IMR-90 (cell line): ENCODE data around the gene APPL2. TPM values are rescaled to one million over a fixed set of nuclear protein-coding genes. Genes with fewer than 3 reads are reported as not detected.

Source experiments
- ATAC-seq: fragments of 200-7000 bp; cut with Tn5 transposase; 2 replicates; pipeline ENCODE4 v1.9.1; 2020; ENCODE audit warnings: low read depth, mild to moderate bottlenecking, moderate library complexity
- BruUV-seq: library from RNA; stranded (reverse); fragments of 400-500 nt; replicated peaks from 2 replicates; lab custom pipeline; 2021; lab: Mats Ljungman, UMichigan
- CTCF ChIA-PET: fragments of 300-600 bp; formaldehyde crosslinking; extraction: SDS; loops from one replicate; lab custom pipeline; 2021; ENCODE audit warnings: antibody characterized with exemption; lab: Yijun Ruan, JAX
- POLR2A ChIA-PET: fragments of 300-600 bp; sonication (Branson Sonifier 250); formaldehyde crosslinking; loops from one replicate; lab custom pipeline; 2022; ENCODE audit warnings: antibody characterized with exemption; ENCODE audit not compliant: unreplicated experiment; lab: Charles Lee
- DNase-seq: peaks from one replicate; pipeline ENCODE4 v3.0.0; 2013
- H2AFZ ChIP-seq: replicated peaks from 2 replicates; pipeline ENCODE3; 2013; ENCODE audit warnings: low read length, mild to moderate bottlenecking; ENCODE audit not compliant: poor library complexity
- H2AK5ac ChIP-seq: 2 replicates; pipeline ENCODE4 v1.6.1; 2013; ENCODE audit warnings: low read depth, low read length, inconsistent platforms
- H2AK9ac ChIP-seq: replicated peaks from 2 replicates; pipeline ENCODE3; 2013; ENCODE audit warnings: mild to moderate bottlenecking, low read depth, low read length, moderate library complexity; ENCODE audit not compliant: poor library complexity
- H2BK120ac ChIP-seq: 2 replicates; pipeline ENCODE4 v1.6.1; 2013; ENCODE audit warnings: low read depth, low read length, inconsistent platforms
- H2BK15ac ChIP-seq: 3 replicates; pipeline ENCODE4 v1.6.1; 2013; ENCODE audit warnings: low read depth, low read length, inconsistent platforms
- H2BK20ac ChIP-seq: 2 replicates; pipeline ENCODE4 v1.6.1; 2013; ENCODE audit warnings: low read depth, mild to moderate bottlenecking, inconsistent platforms, low read length, moderate library complexity
- H2BK5ac ChIP-seq: 2 replicates; pipeline ENCODE4 v1.6.1; 2013; ENCODE audit warnings: mild to moderate bottlenecking, low read depth, low read length, inconsistent platforms; ENCODE audit not compliant: poor library complexity, severe bottlenecking
- H3K14ac ChIP-seq: replicated peaks from 2 replicates; pipeline ENCODE4 v1.6.1; 2013; ENCODE audit warnings: low read depth, low read length, inconsistent platforms
- H3K18ac ChIP-seq: 2 replicates; pipeline ENCODE4 v1.6.1; 2013; ENCODE audit warnings: low read depth, low read length, control low read depth
- H3K23ac ChIP-seq: 2 replicates; pipeline ENCODE4 v1.6.1; 2013; ENCODE audit warnings: low read depth, low read length, inconsistent platforms
- H3K27ac ChIP-seq: 2 replicates; pipeline ENCODE4 v1.5.1; 2013; ENCODE audit warnings: mild to moderate bottlenecking, control low read depth, low read length; ENCODE audit not compliant: insufficient read depth
- H3K27me3 ChIP-seq: 2 replicates; pipeline ENCODE4 v1.6.1; 2013; ENCODE audit warnings: low read length; ENCODE audit not compliant: control insufficient read depth, insufficient read depth
- H3K36me3 ChIP-seq: 2 replicates; pipeline ENCODE4 v1.6.1; 2013; ENCODE audit warnings: low read length, mixed read lengths; ENCODE audit not compliant: control insufficient read depth, insufficient read depth
- H3K4ac ChIP-seq: 2 replicates; pipeline ENCODE4 v1.6.1; 2013; ENCODE audit warnings: low read depth, low read length, inconsistent platforms
- H3K4me1 ChIP-seq: 2 replicates; pipeline ENCODE4 v1.6.1; 2013; ENCODE audit warnings: low read length, mixed read lengths; ENCODE audit not compliant: control insufficient read depth, insufficient read depth
- H3K4me2 ChIP-seq: 2 replicates; pipeline ENCODE4 v1.6.1; 2013; ENCODE audit warnings: low read depth, mild to moderate bottlenecking, control low read depth, low read length, moderate library complexity
- H3K4me3 ChIP-seq: 2 replicates; pipeline ENCODE4 v1.5.1; 2013; ENCODE audit warnings: low read depth, mild to moderate bottlenecking, control low read depth, low read length, moderate library complexity; ENCODE audit not compliant: insufficient read depth
- H3K56ac ChIP-seq: 2 replicates; pipeline ENCODE4 v1.6.1; 2013; ENCODE audit warnings: low read length, inconsistent platforms; ENCODE audit not compliant: insufficient read depth; ENCODE audit errors: extremely low read depth
- H3K79me1 ChIP-seq, 2 experiments: 2 replicates each; pipeline ENCODE4 v1.6.1; 2013; ENCODE audit warnings: low read length in 2 of 2, inconsistent platforms in 1 of 2, low read depth in 1 of 2
- H3K9ac ChIP-seq: 2 replicates; pipeline ENCODE4 v1.6.1; 2013; ENCODE audit warnings: low read depth, low read length, control low read depth
- H3K9me1 ChIP-seq: 2 replicates; pipeline ENCODE4 v1.6.1; 2013; ENCODE audit warnings: low read length, inconsistent platforms; ENCODE audit not compliant: insufficient read depth
- H3K9me3 ChIP-seq: 2 replicates; pipeline ENCODE4 v1.6.1; 2013; ENCODE audit warnings: low read length; ENCODE audit not compliant: control insufficient read depth, insufficient read depth
- H4K20me1 ChIP-seq: 2 replicates; pipeline ENCODE4 v1.6.1; 2013; ENCODE audit warnings: low read length, inconsistent platforms; ENCODE audit not compliant: insufficient read depth
- H4K5ac ChIP-seq: 2 replicates; pipeline ENCODE4 v1.6.1; 2013; ENCODE audit warnings: mild to moderate bottlenecking, low read depth, low read length, control low read depth
- H4K8ac ChIP-seq, 2 experiments: 2 replicates each; pipeline ENCODE4 v1.6.1; 2013; ENCODE audit warnings: low read depth in 2 of 2, low read length in 2 of 2, control low read depth in 1 of 2, inconsistent platforms in 1 of 2
- H4K91ac ChIP-seq: 2 replicates; pipeline ENCODE4 v1.6.1; 2013; ENCODE audit warnings: low read depth, low read length, inconsistent platforms; ENCODE audit not compliant: insufficient read depth
- ELK1 ChIP-seq: fragments of 150-350 bp; IDR thresholded peaks from 2 replicates; pipeline ENCODE4 v1.6.1; 2016; ENCODE audit warnings: low read depth, mild to moderate bottlenecking, low read length, moderate library complexity, borderline replicate concordance
- FOS ChIP-seq: fragments of 150-350 bp; IDR thresholded peaks from 2 replicates; pipeline ENCODE4 v1.6.1; 2016; ENCODE audit warnings: low read depth, low read length
- MAZ ChIP-seq: IDR thresholded peaks from 2 replicates; pipeline ENCODE4 v1.6.1; 2012; ENCODE audit warnings: low read depth, mild to moderate bottlenecking, low read length, improper control_type of control experiment, moderate library complexity, borderline replicate concordance
- RFX5 ChIP-seq: IDR thresholded peaks from 2 replicates; pipeline ENCODE4 v1.8.0; 2012; ENCODE audit warnings: low read depth, mild to moderate bottlenecking, low read length, moderate library complexity
- WGBS, 2 experiments: methylation state at CpG; one replicate each; pipeline versions ENCODE4 v1.1.5 to v1.1.7; 2013; ENCODE audit warnings: missing lambda C conversion rate in 2 of 2; ENCODE audit not compliant: insufficient read length in 1 of 2; ENCODE audit errors: extremely low coverage in 2 of 2; 5-methylcytosine and 5-hydroxymethylcytosine counted together
- dilution Hi-C: fragments of 300-500 bp; cut with HindIII; formaldehyde crosslinking; loops from one replicate; pipeline ENCODE4 v1.14.3; 2018; ENCODE audit warnings: low sequenced_read_pairs; ENCODE audit not compliant: unreplicated experiment
- in situ Hi-C: fragments of 300-500 bp; cut with MboI; formaldehyde crosslinking; loops from 3 replicates; pipeline ENCODE4 v1.14.3; 2019; ENCODE audit warnings: low sequenced_read_pairs, inconsistent platforms, mixed read lengths
- intact Hi-C: fragments of 100-400 bp; cut with micrococcal nuclease; formaldehyde crosslinking; loops from 2 replicates; pipeline ENCODE4 v1.10.0; 2022
- polyA plus RNA-seq, 3 experiments: library from polyadenylated mRNA; depleted of rRNA; stranded (reverse); fragments of >200 nt; gene quantifications; 2 replicates each; pipeline ENCODE4 v1.2.3, GENCODE V29; 2012; ENCODE audit warnings: low replicate concordance in 1 of 3
- total RNA-seq: library from RNA; depleted of rRNA; stranded (reverse); fragments of >200 nt; gene quantifications from 2 replicates; pipeline ENCODE4 v1.2.3, GENCODE V29; 2012

APPL2 gene
- total and polyA plus RNA-seq, 2 of the 4 experiments (the other 2 are of a cell fraction): 42.3 to 65.8 TPM

DNA sequence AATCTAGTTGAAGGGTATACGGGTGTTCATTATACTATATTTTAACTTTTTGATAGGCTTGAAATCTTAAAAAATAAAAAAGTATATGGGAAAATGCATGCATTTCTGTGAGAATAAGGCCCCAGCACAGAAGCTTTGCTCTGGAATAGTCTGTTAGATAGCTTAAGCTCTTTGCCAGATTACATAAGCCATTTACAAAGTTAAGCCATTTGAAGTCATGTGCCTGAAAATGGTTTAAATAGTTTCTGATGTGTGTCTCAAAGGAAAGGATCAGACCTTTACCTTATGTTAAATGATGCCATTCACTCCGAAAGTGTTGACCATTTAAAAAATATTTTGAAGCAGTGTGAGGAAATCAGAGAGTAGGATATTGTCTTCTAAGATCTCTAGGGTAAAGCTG, 77.1 kb downstream of the APPL2 start:
- H3K4me3 ChIP-seq: no peak overlapping the region
- ATAC-seq: no peak
- in situ Hi-C loops: no loop called here
- H3K9ac ChIP-seq: no peak overlapping the region
- H2AK5ac ChIP-seq: no peak overlapping the region
- no peak overlapping the region for H2BK20ac ChIP-seq
- no peaks in the 10 kb centered on the region for H4K20me1 ChIP-seq
- H3K4me1 ChIP-seq: no peaks in the 10 kb centered on the region
- no peak for DNase-seq
- no peaks in the 10 kb centered on the region for H3K27me3 ChIP-seq
- H3K27ac ChIP-seq: no peak overlapping the region
- dilution Hi-C loops: no loop called here
- no peak overlapping the region for H3K56ac ChIP-seq
- H2AFZ ChIP-seq: no peak overlapping the region
- H3K14ac ChIP-seq: no peak overlapping the region
- H2BK15ac ChIP-seq: no peak overlapping the region
- H3K4ac ChIP-seq: no peak overlapping the region
- peaks cover 4 to 13% of the 10 kb centered on the region in 2 experiments; a peak in 1 of 4 replicates for H3K79me1 ChIP-seq
- H3K9me3 ChIP-seq: no peaks in the 10 kb centered on the region
- no peak overlapping the region for H3K4me2 ChIP-seq
- H4K91ac ChIP-seq: no peak overlapping the region
- 82% methylated on average over 1 of the region's 2 CpGs; no CpG with 5 or more reads in 1 of the 2 experiments for WGBS, 2 experiments
- no peak overlapping the region for H4K8ac ChIP-seq
- peaks cover 34% of the 10 kb centered on the region for H3K36me3 ChIP-seq
- no peak overlapping the region for H2AK9ac ChIP-seq
- no TSS peak for BruUV-seq
- CTCF ChIA-PET: no interaction called here
- POLR2A ChIA-PET: no interaction called here
- no peaks in the 10 kb centered on the region; the same call in 1 of the 2 replicates for H3K9me1 ChIP-seq
- no peak overlapping the region for H3K23ac ChIP-seq
- no peak overlapping the region for H3K18ac ChIP-seq
- H4K5ac ChIP-seq: no peak overlapping the region
- no peak overlapping the region for H2BK120ac ChIP-seq
- intact Hi-C loops: no loop called here
- H2BK5ac ChIP-seq: peak overlapping the region; percentile 18
- TF ChIP-seq RFX5 (no peak), ELK1 (no peak), FOS (no peak), MAZ (no peak)
